Measurements from ENCODE around the gene PAX7.
"Not testable (repeated sequence)": the region's sequence is repeated elsewhere in the genome, so short reads cannot be mapped to it uniquely, and the experiment has no call there.

GRCh38 chr1:18744381-18744780, 113.7 kb downstream of the PAX7 start:
- not testable (repeated sequence) for TF ChIP-seq GABPA (IDR thresholded peaks at IDR 0.05; ENCODE audit: low read depth); POLR2AphosphoS5 (IDR thresholded peaks at IDR 0.05; ENCODE audit: low read depth, low read length); CTCF (IDR thresholded peaks at IDR 0.05); CHD2 (IDR thresholded peaks at IDR 0.05; ENCODE audit: low read length, partially characterized antibody); RAD21 (IDR thresholded peaks at IDR 0.05; ENCODE audit: low read length)

All from SK-N-SH (cell line).